ENCODE data around the gene GRIK4. TPM values are rescaled to one million over a fixed set of nuclear protein-coding genes. Genes with fewer than 3 reads are reported as not detected.
"Not testable (repeated sequence)": the region's sequence is repeated elsewhere in the genome, so short reads cannot be mapped to it uniquely, and the experiment has no call there.

GRIK4 gene
- total and polyA plus RNA-seq, 2 of the 4 experiments (the other 2 are of a cell fraction): 0.18 to 0.38 TPM

DNA sequence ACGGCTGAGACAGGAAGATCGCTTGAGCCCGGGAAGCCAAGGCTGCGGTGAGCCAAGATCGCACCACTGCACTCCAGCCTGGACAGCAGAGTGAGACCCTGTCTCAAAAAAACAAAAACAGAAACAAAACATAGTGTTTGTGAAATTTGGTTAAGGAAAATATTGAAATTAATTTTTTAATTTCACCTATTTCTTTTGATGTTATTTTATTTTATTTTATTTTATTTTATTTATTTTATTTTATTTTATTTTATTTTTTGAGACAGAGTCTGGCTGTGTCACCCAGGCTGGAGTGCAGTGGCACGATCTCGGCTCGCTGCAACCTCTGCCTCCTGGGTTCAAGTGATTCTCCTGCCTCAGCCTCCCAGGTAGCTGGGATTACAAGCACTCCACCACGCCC lies 275.7 kb downstream of the GRIK4 start:
- not testable (repeated sequence) for DNase-seq; BruUV-seq (replicated peaks)
- CTCF ChIA-PET: interaction anchor here (0.6 kb wide), 1 partner anchor 243 kb away, joined by 4 read pairs; no protein-coding TSS in a partner anchor

More for the DNA sequence above, 275.7 kb downstream of the GRIK4 start:
- ATAC-seq (ENCODE audit: low read depth); H2BK15ac ChIP-seq (ENCODE audit: low read depth, low read length); H3K23ac ChIP-seq (ENCODE audit: low read depth, low read length); POLR2A ChIA-PET (ENCODE audit: unreplicated experiment); H2BK120ac ChIP-seq (ENCODE audit: low read depth, low read length); H4K5ac ChIP-seq (ENCODE audit: low read depth, low read length); H4K91ac ChIP-seq (ENCODE audit: insufficient read depth, low read depth, low read length); intact Hi-C loops (cut with micrococcal nuclease); H3K27ac ChIP-seq (ENCODE audit: insufficient read depth, low read length); H3K56ac ChIP-seq (ENCODE audit: extremely low read depth, insufficient read depth, low read length); H4K8ac ChIP-seq (ENCODE audit: low read depth in 2 of 2, low read length in 2 of 2); H3K36me3 ChIP-seq (ENCODE audit: control insufficient read depth, insufficient read depth, low read length); H3K18ac ChIP-seq (ENCODE audit: low read depth, low read length); H2AFZ ChIP-seq (replicated peaks; ENCODE audit: low read length, poor library complexity); H3K4me3 ChIP-seq (ENCODE audit: insufficient read depth, low read depth, low read length); H3K4me1 ChIP-seq (ENCODE audit: control insufficient read depth, insufficient read depth, low read length); H2AK9ac ChIP-seq (replicated peaks; ENCODE audit: low read depth, low read length, poor library complexity); H3K4ac ChIP-seq (ENCODE audit: low read depth, low read length); H2BK20ac ChIP-seq (ENCODE audit: low read depth, low read length); H2BK5ac ChIP-seq (ENCODE audit: low read depth, low read length, poor library complexity, severe bottlenecking); H3K4me2 ChIP-seq (ENCODE audit: low read depth, low read length); H3K14ac ChIP-seq (replicated peaks; ENCODE audit: low read depth, low read length); H3K9me3 ChIP-seq (ENCODE audit: control insufficient read depth, insufficient read depth, low read length); H4K20me1 ChIP-seq (ENCODE audit: insufficient read depth, low read length); H3K79me1 ChIP-seq (ENCODE audit: low read depth in 1 of 2, low read length in 2 of 2); H3K9ac ChIP-seq (ENCODE audit: low read depth, low read length); H2AK5ac ChIP-seq (ENCODE audit: low read depth, low read length); in situ Hi-C loops (cut with MboI; ENCODE audit: low sequenced_read_pairs); H3K9me1 ChIP-seq (ENCODE audit: insufficient read depth, low read length); dilution Hi-C loops (cut with HindIII; ENCODE audit: low sequenced_read_pairs, unreplicated experiment): not testable (repeated sequence)
- H3K27me3 ChIP-seq (ENCODE audit: control insufficient read depth, insufficient read depth, low read length): peaks cover 32% of the 10 kb centered on the region
- WGBS, 2 experiments (ENCODE audit: extremely low coverage in 2 of 2, insufficient read length in 1 of 2): no CpG with 5 or more reads among the region's 9 CpGs
